ENCODE measurements around the gene NFKB2.

The NFKB2 gene

DNA sequence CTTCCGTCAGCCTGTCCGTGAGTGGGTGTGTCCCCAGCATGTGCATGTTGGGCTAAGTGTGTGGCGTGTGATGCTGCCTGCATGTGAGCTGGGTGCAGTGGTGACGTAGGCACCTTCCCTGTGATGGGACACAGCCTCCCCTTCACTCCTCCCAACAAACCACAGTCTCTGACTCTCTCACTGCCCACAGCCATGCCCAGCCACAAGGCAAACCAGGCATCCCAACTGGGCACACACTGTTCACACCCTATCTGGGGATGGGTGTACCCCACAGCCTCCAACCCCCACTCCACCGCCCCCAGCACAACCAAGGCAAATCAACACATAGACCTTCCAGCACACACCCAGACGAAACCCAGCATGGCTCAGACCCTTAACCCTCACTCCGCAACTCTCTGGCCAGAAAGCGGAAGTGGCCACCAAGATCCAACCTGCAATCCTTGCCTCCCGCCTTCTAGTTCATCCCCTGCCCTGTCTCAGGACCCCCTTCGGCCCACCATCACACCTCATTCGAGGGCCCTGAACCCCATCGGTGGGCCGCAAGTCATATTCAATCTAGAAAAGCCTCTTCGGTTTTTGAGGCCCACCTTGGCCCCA lies 12.7 kb downstream of the NFKB2 start:
- Histone ChIP-seq H3K79me2 (ENCODE audit: insufficient read depth, low read length) (no peaks in the 10 kb centered on the region), H3K4me3 (ENCODE audit: low read depth, low read length, poor library complexity, severe bottlenecking) (no peak overlapping the region), H3K4me2 (ENCODE audit: low read length) (peak overlapping the region; percentile 55; the same call in 1 of the 2 replicates), H3K27me3 (ENCODE audit: insufficient read depth, low read length) (no peaks in the 10 kb centered on the region), H3K4me1 (ENCODE audit: insufficient read depth, low read length, severe bottlenecking) (no peaks in the 10 kb centered on the region), H3K27ac (ENCODE audit: low read depth, low read length, poor library complexity, severe bottlenecking) (no peak overlapping the region), H3F3A (ENCODE audit: insufficient read depth, low read length) (no peaks in the 10 kb centered on the region), H3K36me3 (ENCODE audit: insufficient read depth, low read length) (no peaks in the 10 kb centered on the region), H4K20me1 (ENCODE audit: insufficient read depth, low read length) (no peaks in the 10 kb centered on the region), H3K9ac (ENCODE audit: low read length) (no peak overlapping the region), H3K9me3 (ENCODE audit: low read length) (no peaks in the 10 kb centered on the region), H3K9me2 (ENCODE audit: low read depth, low read length) (no peaks in the 10 kb centered on the region), H2AFZ (ENCODE audit: low read length) (no peak overlapping the region)
- TF ChIP-seq CTCF (IDR thresholded peaks at IDR 0.05; ENCODE audit: low read length) (no peak), EZH2 (IDR thresholded peaks at IDR 0.05; ENCODE audit: borderline replicate concordance, low read length) (no peak)

DNA sequence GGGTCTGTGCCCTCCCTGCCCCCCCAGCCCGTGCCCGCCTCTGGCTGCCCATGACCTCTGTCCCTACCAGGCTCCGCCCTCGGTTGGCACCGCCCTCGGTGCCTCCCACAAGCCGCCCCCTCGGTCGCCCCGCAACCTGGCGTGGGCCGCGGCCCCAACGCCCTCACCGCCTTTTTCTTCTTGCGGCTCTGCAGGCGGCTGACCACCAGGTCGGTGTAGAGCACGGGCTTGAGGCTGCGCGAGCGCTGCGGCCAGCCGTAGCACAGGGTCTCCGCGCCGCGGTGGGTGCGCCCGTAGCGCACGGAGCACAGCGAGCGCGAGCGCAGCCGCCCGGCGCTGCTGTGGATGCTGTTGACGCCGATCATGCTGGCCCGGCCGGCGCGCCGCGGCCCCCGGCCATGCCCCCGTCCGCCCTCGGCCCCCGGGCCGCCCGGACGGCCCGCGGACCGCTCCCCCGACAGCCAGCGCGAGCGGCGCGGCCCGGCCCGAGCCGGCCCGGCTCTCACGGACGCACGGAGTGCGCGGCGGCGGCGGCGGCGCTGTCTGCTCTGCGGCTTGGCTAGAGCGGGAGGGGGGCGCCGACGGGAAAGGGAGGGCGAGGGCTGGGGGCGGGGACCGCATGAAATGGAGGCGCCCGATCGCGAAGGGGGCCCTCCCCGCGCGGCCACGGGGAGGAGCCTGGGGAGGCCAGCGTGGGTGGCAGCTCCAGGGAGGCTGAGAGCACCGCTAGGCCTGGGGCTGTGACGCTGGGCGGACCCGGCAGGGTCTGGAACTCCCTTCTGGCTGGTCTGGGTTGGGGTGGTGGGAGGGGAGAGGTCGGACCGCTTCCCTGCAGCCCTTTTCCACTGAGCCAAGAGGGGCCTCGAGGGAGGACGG lies 13.5 kb downstream of the NFKB2 start:
- H3K4me3 ChIP-seq (ENCODE audit: low read depth, low read length, poor library complexity, severe bottlenecking): peak overlapping the region; percentile 47
- no peaks in the 10 kb centered on the region for H3K9me2 ChIP-seq (ENCODE audit: low read depth, low read length)
- H3K27ac ChIP-seq (ENCODE audit: low read depth, low read length, poor library complexity, severe bottlenecking): no peak overlapping the region
- no peaks in the 10 kb centered on the region for H3K27me3 ChIP-seq (ENCODE audit: insufficient read depth, low read length)
- no peaks in the 10 kb centered on the region for H3K79me2 ChIP-seq (ENCODE audit: insufficient read depth, low read length)
- H2AFZ ChIP-seq (ENCODE audit: low read length): no peak overlapping the region
- no peaks in the 10 kb centered on the region for H3K4me1 ChIP-seq (ENCODE audit: insufficient read depth, low read length, severe bottlenecking)
- H3F3A ChIP-seq (ENCODE audit: insufficient read depth, low read length): no peaks in the 10 kb centered on the region
- no peak overlapping the region for H3K9ac ChIP-seq (ENCODE audit: low read length)
- TF ChIP-seq EZH2 (IDR thresholded peaks at IDR 0.05; ENCODE audit: borderline replicate concordance, low read length) (no peak), CTCF (IDR thresholded peaks at IDR 0.05; ENCODE audit: low read length) (no peak)
- no peaks in the 10 kb centered on the region for H3K36me3 ChIP-seq (ENCODE audit: insufficient read depth, low read length)
- no peaks in the 10 kb centered on the region for H4K20me1 ChIP-seq (ENCODE audit: insufficient read depth, low read length)
- peak overlapping the region; percentile 55 for H3K4me2 ChIP-seq (ENCODE audit: low read length)
- H3K9me3 ChIP-seq (ENCODE audit: low read length): no peaks in the 10 kb centered on the region

DNA sequence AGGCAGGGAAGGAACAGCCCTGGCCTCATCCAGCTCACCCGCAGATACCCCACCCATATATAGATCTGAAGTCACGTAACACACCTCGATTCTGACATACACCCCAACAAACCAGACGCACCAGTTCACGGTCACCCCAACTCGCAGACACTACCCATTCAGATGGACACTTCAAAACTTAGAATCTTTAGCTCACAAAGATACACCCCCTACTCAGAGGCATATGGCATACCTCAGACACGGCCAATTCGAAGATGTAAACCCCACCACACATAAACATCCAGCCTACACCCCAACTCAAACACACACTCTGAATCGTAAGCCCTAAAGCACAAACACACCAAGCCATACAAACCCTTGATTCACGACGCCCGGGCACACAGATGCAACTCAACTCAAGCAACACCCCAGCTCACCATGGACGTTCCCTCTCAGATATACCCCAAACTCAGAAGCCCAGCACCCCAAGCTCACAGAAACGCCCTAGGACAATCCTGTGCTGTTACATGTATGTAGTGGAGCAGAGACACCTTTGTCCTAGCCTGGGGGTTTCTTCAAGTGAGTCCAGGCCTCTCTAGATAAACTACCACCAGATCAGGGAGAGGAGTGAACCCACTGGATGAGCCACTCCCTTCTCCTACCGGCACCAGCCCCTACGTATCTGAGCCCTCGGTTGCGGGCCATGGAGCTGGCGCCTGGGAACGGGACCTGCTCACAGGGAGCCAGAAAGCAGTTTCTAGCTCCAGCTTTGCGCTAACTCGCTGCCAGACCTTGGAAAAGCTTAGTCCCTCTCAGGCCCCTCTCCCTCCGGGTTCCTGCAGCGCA lies 14.3 kb downstream of the NFKB2 start:
- H3K9ac ChIP-seq (ENCODE audit: low read length): no peak overlapping the region
- no peaks in the 10 kb centered on the region for H3K4me1 ChIP-seq (ENCODE audit: insufficient read depth, low read length, severe bottlenecking)
- H2AFZ ChIP-seq (ENCODE audit: low read length): no peak overlapping the region
- no peaks in the 10 kb centered on the region for H3K79me2 ChIP-seq (ENCODE audit: insufficient read depth, low read length)
- no peaks in the 10 kb centered on the region for H3K9me3 ChIP-seq (ENCODE audit: low read length)
- no peaks in the 10 kb centered on the region for H4K20me1 ChIP-seq (ENCODE audit: insufficient read depth, low read length)
- H3K36me3 ChIP-seq (ENCODE audit: insufficient read depth, low read length): no peaks in the 10 kb centered on the region
- H3K4me2 ChIP-seq (ENCODE audit: low read length): no peak overlapping the region
- no peak overlapping the region for H3K4me3 ChIP-seq (ENCODE audit: low read depth, low read length, poor library complexity, severe bottlenecking)
- TF ChIP-seq EZH2 (IDR thresholded peaks at IDR 0.05; ENCODE audit: borderline replicate concordance, low read length) (no peak), CTCF (IDR thresholded peaks at IDR 0.05; ENCODE audit: low read length) (no peak)
- no peaks in the 10 kb centered on the region for H3K9me2 ChIP-seq (ENCODE audit: low read depth, low read length)
- H3K27ac ChIP-seq (ENCODE audit: low read depth, low read length, poor library complexity, severe bottlenecking): no peak overlapping the region
- no peaks in the 10 kb centered on the region for H3F3A ChIP-seq (ENCODE audit: insufficient read depth, low read length)
- no peaks in the 10 kb centered on the region for H3K27me3 ChIP-seq (ENCODE audit: insufficient read depth, low read length)

Measured in OCI-LY1 (cell line).